Lower lobe of right lung (tissue), 2 donors: ENCODE data around the gene CUL1. TPM values are rescaled to one million over a fixed set of nuclear protein-coding genes. Genes with fewer than 3 reads are reported as not detected.

ENCODE experiments used
- ATAC-seq, 2 donors: fragments of 200-7000 bp; cut with Tn5 transposase; one replicate each; pipeline ENCODE4 v1.9.1; 2020 to 2022; ENCODE audit warnings: mild to moderate bottlenecking in 2 of 2, moderate library complexity in 2 of 2
- DNase-seq: peaks from one replicate; pipeline ENCODE4 v3.0.0-alpha.2; 2020
- H3K27ac ChIP-seq: fragments of 200-600 bp; one replicate; pipeline ENCODE4 v1.8.0; 2022
- H3K27me3 ChIP-seq: fragments of 200-600 bp; one replicate; pipeline ENCODE4 v1.8.0; 2022; ENCODE audit warnings: low read depth
- H3K36me3 ChIP-seq: fragments of 200-600 bp; one replicate; pipeline ENCODE4 v1.8.0; 2022; ENCODE audit warnings: mild to moderate bottlenecking
- H3K4me1 ChIP-seq: fragments of 200-600 bp; one replicate; pipeline ENCODE4 v1.8.0; 2022
- H3K4me3 ChIP-seq: fragments of 200-600 bp; one replicate; pipeline ENCODE4 v1.8.0; 2022; ENCODE audit warnings: mild to moderate bottlenecking
- H3K9me3 ChIP-seq: fragments of 200-600 bp; one replicate; pipeline ENCODE4 v1.8.0; 2022
- CTCF ChIP-seq: fragments of 200-600 bp; IDR thresholded peaks from one replicate; pipeline ENCODE4 v1.8.0; 2022; ENCODE audit warnings: antibody characterized with exemption, mild to moderate bottlenecking
- intact Hi-C: fragments of 100-400 bp; cut with DNase I; formaldehyde crosslinking; loops from one replicate; pipeline ENCODE4 v1.11.0; 2022
- total RNA-seq: library from RNA; stranded (reverse); fragmentation: NEBNext Ultra II Directional; extraction: Animal tissue kit (Norgen Biotek cat#: 25700); gene quantifications from one replicate; pipeline ENCODE4 v1.2.1, GENCODE V29; 2021
- donor health status: DM: no; HTN: yes; CAD: no; lungs with severe emphysema.

Gene CUL1
- total RNA-seq, 1 donor from 2014 or later, result 47.5 TPM

- intact Hi-C loops, result no loop called here
- no peak overlapping the region for H3K27ac ChIP-seq
- no peaks in the 10 kb centered on the region for H3K36me3 ChIP-seq
- no peak for TF ChIP-seq CTCF
- DNase-seq (no peak), ATAC-seq (no peak)
- H3K9me3 ChIP-seq, result no peaks in the 10 kb centered on the region
- no peak overlapping the region for H3K4me3 ChIP-seq
- no peaks in the 10 kb centered on the region for H3K27me3 ChIP-seq
- H3K4me1 ChIP-seq, result peaks cover 4% of the 10 kb centered on the region
Measured at GRCh38 chr7:148835854-148836253, 137.2 kb downstream of the CUL1 start.

- intact Hi-C loops, result no loop called here
- Histone ChIP-seq H3K4me3 (no peak overlapping the region), H3K9me3 (no peaks in the 10 kb centered on the region), H3K36me3 (no peaks in the 10 kb centered on the region), H3K27me3 (no peaks in the 10 kb centered on the region), H3K4me1 (peaks cover 4% of the 10 kb centered on the region), H3K27ac (no peak overlapping the region)
- TF ChIP-seq CTCF, result no peak
- no peak for DNase-seq
- no peak for ATAC-seq
Measured at GRCh38 chr7:148838905-148839304, 140.2 kb downstream of the CUL1 start.

GRCh38 chr7:148847815-148848734 is 149.4 kb downstream of the CUL1 start:
- Histone ChIP-seq H3K4me3 (no peak overlapping the region), H3K36me3 (no peaks in the 10 kb centered on the region), H3K27me3 (no peaks in the 10 kb centered on the region), H3K4me1 (no peaks in the 10 kb centered on the region), H3K9me3 (no peaks in the 10 kb centered on the region), H3K27ac (no peak overlapping the region)
- intact Hi-C loops, result no loop called here
- DNase-seq (no peak), ATAC-seq (no peak)
- no peak for TF ChIP-seq CTCF

GRCh38 chr7:148849393-148850098 is 150.8 kb downstream of the CUL1 start:
- Histone ChIP-seq H3K36me3 (no peaks in the 10 kb centered on the region), H3K27ac (no peak overlapping the region), H3K4me3 (no peak overlapping the region), H3K4me1 (no peaks in the 10 kb centered on the region), H3K27me3 (no peaks in the 10 kb centered on the region), H3K9me3 (no peaks in the 10 kb centered on the region)
- TF ChIP-seq CTCF, result no peak
- intact Hi-C loops, result no loop called here
- DNase-seq (no peak), ATAC-seq (no peak)

GRCh38 chr7:148850564-148850963 is 151.9 kb downstream of the CUL1 start:
- no peak for TF ChIP-seq CTCF
- H3K4me3 ChIP-seq, result no peak overlapping the region
- intact Hi-C loops, result no loop called here

More at GRCh38 chr7:148850564-148850963, 151.9 kb downstream of the CUL1 start:
- no peaks in the 10 kb centered on the region for H3K27me3 ChIP-seq
- no peaks in the 10 kb centered on the region for H3K36me3 ChIP-seq
- no peaks in the 10 kb centered on the region for H3K4me1 ChIP-seq
- no peak overlapping the region for H3K27ac ChIP-seq
- no peaks in the 10 kb centered on the region for H3K9me3 ChIP-seq
- ATAC-seq, result no peak
- DNase-seq, result no peak

Other genes starting within 250 kb of the CUL1 start
- not detected for gene C7orf33, start 108.1 kb upstream of the CUL1 start, total RNA-seq
- 3.5 TPM for gene EZH2, start 185.4 kb downstream of the CUL1 start, total RNA-seq